HL-60 (cell line): ENCODE results near the gene GORAB.

Source experiments
- CTCF ChIP-seq: IDR thresholded peaks from one replicate; pipeline ENCODE4 v1.5.1; 2011; ENCODE audit warnings: low read length, control low read depth, inconsistent platforms; ENCODE audit not compliant: insufficient read depth
- POLR2AphosphoS5 ChIP-seq: IDR thresholded peaks from 2 replicates; pipeline ENCODE4 v1.6.1; 2012; ENCODE audit warnings: low read depth

DNA sequence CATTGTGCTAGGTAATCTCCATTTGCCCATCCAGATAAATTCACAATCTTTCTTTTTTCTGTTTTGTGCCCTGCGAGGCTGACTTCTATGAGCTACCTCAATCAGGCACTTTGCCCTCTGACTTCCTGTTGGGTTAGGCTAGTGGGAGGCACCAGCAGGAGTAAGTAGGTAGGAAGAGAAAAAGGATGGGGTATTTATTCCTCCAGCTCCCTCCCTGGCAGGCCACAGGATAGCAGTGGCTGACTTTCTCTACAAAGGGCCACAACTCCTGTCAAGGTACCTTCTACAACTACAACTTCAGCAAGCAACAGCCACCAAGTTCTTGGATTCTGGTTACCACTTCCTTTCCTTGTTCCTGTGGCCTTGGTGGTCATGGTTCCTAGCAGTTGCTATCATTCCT lies 18.8 kb upstream of the GORAB start:
- TF ChIP-seq CTCF: no peak
- TF ChIP-seq POLR2AphosphoS5: no peak
